Peyer's patch (tissue), 4 donors: ENCODE results near the gene ATL2. TPM values are rescaled to one million over a fixed set of nuclear protein-coding genes. Genes with fewer than 3 reads are reported as not detected.

Experiments used
- DNase-seq, 3 donors: peaks; one replicate each; pipeline ENCODE4 v3.0.0-alpha.2; 2017 to 2019
- H3K27ac ChIP-seq, 4 donors: fragments of 200-600 bp; sonication (generic); one replicate each; pipeline ENCODE4 v1.5.1; 2016 to 2019
- H3K27me3 ChIP-seq, 2 donors: fragments of 200-600 bp; sonication (generic); one replicate each; pipeline ENCODE4 v1.5.1; 2019
- H3K36me3 ChIP-seq, 3 donors: fragments of 200-600 bp; sonication (generic); one replicate each; pipeline ENCODE4 v1.5.1; 2016 to 2019
- H3K4me1 ChIP-seq, 4 donors: fragments of 200-600 bp; sonication (generic); one replicate each; pipeline ENCODE4 v1.5.1; 2016 to 2019
- H3K4me3 ChIP-seq, 4 donors: fragments of 200-600 bp; sonication (generic); 1 replicate in 3 of 4; 2 replicates in 1 of 4; pipeline ENCODE4 v1.5.1; 2016 to 2019; ENCODE audit warnings: mild to moderate bottlenecking in 1 of 4
- H3K9me3 ChIP-seq, 4 donors: fragments of 200-600 bp; sonication (generic); one replicate each; pipeline ENCODE4 v1.5.1; 2016 to 2019; ENCODE audit warnings: mild to moderate bottlenecking in 1 of 4
- POLR2A ChIP-seq, 2 donors: fragments of 450-650 bp; IDR thresholded peaks; one replicate each; pipeline ENCODE4 v1.5.1; 2017; ENCODE audit warnings: antibody characterized with exemption in 2 of 2, mild to moderate bottlenecking in 2 of 2, moderate library complexity in 2 of 2
- total RNA-seq, 4 donors: library from RNA; depleted of rRNA; stranded (reverse); fragments of >200 nt; gene quantifications; one replicate each; pipeline ENCODE4 v1.1.0, GENCODE V29; 2016
- TF ChIP-seq, protein P1 (sequence below), 6 experiments: fragments of 450-650 bp in 4 of 6; fragments of 200-600 bp in 2 of 6; sonication (generic) in 1 of 6; IDR thresholded peaks; one replicate each; pipeline ENCODE4 v1.5.1; 2017 to 2019; ENCODE audit warnings: antibody characterized with exemption in 6 of 6, mild to moderate bottlenecking in 3 of 6, moderate library complexity in 1 of 6

The ATL2 gene
- total RNA-seq: 100 to 1,000 TPM in 3 of 4 donors, 10 to 100 TPM in 1; 87.9 to 170 (median 132) TPM

DNA sequence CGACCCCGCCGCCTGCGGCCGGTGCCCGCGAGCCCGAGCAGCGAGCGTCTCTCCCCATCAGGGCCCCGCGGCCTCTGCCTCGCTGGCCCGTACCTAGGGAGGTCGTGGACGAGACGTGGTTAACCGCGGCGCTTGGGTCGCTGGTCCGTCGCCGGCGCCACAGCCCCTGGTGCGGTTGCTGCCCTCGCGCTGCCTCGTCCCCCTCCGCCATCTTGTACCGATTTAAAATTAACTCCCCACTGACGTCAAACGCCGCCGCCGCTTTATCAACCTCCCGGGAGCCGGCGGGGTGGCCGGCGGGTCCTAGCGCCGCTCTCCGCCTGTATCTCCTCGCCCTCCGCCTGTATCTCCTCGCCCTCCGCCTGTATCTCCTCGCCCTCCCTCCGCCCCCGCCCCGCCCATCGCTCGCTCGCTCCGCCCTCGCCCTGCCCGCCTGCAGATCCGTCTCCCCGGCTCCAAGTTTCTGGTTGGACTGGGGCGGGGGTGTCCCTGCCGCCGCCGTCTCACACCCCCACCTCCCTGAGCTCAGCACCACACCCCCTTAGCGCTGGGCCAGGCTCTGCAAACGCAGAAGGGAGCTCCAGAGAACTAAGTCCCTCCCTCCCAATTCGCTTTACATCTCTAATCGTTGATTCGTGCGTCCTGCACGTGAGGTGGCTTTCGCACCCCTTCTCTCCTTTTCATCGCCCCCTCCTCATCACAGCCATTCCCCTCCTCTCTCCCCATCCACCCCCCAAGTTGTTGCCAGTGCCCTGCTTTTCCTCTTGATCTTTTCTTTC, at the start of gene ATL2:
ATL2 (minus strand) TSS at position 224 of the 779 bp plus-strand sequence; CDS start at position 211, 13 bp downstream.
- peak; percentile 95 to 99 (median 96) for DNase-seq
- H3K4me3 ChIP-seq: peak within 1 kb of the TSS; percentile 72 to 97 (median 94)
- H3K27me3 ChIP-seq: no peaks in the 10 kb centered on the region
- peaks cover 0 to 25% (median 3%) of the 10 kb centered on the region in 4 donors for H3K4me1 ChIP-seq
- H3K36me3 ChIP-seq: no peaks in the 10 kb centered on the region
- peak within 1 kb of the TSS; percentile 98 to 100 (median 100) for H3K27ac ChIP-seq
- no peaks in the 10 kb centered on the region for H3K9me3 ChIP-seq
- TF ChIP-seq POLR2A (IDR thresholded peaks at IDR 0.05): peak; percentile 86 to 93
- TF ChIP-seq, protein P1, sequence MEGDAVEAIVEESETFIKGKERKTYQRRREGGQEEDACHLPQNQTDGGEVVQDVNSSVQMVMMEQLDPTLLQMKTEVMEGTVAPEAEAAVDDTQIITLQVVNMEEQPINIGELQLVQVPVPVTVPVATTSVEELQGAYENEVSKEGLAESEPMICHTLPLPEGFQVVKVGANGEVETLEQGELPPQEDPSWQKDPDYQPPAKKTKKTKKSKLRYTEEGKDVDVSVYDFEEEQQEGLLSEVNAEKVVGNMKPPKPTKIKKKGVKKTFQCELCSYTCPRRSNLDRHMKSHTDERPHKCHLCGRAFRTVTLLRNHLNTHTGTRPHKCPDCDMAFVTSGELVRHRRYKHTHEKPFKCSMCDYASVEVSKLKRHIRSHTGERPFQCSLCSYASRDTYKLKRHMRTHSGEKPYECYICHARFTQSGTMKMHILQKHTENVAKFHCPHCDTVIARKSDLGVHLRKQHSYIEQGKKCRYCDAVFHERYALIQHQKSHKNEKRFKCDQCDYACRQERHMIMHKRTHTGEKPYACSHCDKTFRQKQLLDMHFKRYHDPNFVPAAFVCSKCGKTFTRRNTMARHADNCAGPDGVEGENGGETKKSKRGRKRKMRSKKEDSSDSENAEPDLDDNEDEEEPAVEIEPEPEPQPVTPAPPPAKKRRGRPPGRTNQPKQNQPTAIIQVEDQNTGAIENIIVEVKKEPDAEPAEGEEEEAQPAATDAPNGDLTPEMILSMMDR (IDR thresholded peaks at IDR 0.05): no peak

DNA sequence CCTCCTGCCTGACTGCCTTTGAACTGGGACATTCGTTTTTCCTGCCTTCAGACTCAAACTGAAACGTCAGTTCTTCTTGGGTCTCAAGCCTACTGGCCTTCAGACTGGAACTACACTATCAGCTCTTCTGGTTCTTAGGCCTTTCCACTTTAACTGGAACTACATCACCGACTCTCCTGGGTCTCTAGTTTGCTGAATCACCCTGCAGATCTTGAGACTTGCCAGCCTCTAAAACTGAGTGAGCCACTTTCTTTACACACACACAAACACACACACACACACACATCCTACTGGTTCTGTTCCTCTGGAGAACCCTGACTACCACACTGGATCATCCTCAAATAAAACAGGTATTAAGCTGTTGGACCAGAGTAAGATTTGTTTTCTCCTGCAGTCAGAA, 46.7 kb upstream of the ATL2 start:
- Histone ChIP-seq H3K36me3 (no peaks in the 10 kb centered on the region), H3K9me3 (no peaks in the 10 kb centered on the region), H3K4me1 (no peaks in the 10 kb centered on the region), H3K27ac (no peak overlapping the region), H3K27me3 (no peaks in the 10 kb centered on the region), H3K4me3 (no peak overlapping the region)
- DNase-seq: no peak
- TF ChIP-seq, protein P1 (IDR thresholded peaks at IDR 0.05): no peak
- TF ChIP-seq POLR2A (IDR thresholded peaks at IDR 0.05): no peak

DNA sequence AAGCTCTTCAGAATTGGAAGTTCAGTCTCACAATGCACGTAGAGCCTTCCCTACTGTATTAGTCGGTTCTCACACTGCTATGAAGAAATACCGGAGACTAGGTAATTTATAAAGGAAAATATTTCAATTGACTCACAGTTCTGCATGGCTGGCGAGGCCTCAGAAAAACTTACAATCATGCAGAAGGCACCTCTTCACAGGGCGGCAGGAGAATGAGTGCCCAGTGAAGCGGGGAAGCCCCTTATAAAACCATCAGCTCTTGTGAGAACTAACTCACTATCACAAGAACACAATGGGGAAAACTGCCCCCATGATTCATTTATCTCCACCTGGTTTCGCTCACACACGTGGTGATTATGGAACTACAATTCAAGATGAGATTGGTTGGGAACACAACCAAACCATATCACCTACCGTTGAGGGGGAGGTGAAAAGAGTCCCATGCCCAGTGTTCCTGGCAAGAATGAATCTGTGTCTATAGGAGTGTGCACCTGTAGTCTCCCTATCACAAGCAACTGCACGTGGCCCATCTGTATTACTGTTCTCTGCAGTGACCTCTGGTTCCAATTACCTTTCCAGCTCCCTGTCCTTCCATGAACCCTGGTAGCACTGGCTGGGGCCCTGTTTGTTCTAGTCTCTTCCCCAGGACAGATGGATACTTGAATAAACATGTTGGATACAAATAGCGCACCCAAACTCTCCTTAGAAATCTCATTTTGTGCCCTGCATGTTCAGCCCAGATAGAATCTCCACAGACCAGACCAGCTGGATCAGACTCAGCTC, 44.4 kb upstream of the ATL2 start:
- Histone ChIP-seq H3K9me3 (no peaks in the 10 kb centered on the region), H3K4me3 (no peak overlapping the region), H3K27ac (no peak overlapping the region), H3K36me3 (no peaks in the 10 kb centered on the region), H3K4me1 (peaks cover 0 to 11% (median 0%) of the 10 kb centered on the region in 4 donors), H3K27me3 (no peaks in the 10 kb centered on the region)
- TF ChIP-seq POLR2A (IDR thresholded peaks at IDR 0.05): no peak
- TF ChIP-seq, protein P1 (IDR thresholded peaks at IDR 0.05): no peak
- DNase-seq: no peak

DNA sequence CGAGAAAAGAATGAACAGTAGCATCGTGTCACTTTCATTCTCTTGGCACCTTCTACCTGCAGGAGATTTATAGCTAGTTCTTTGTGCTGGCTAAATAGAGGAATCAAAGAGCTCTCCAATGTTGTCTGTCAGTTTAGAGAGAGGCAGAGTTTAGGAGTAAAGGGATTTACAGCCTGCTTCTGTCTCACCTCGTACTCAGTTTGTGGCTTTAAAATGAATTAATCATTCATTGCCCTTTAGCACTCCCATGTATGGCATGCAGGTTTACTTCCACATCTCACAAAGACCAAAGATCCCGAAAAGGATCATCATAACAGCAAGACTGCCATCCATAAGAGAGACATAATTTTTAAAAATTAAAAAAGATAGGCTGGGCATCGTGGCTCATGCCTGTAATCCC, 42.4 kb upstream of the ATL2 start:
- no peaks in the 10 kb centered on the region for H3K9me3 ChIP-seq
- no peak overlapping the region for H3K4me3 ChIP-seq
- H3K27me3 ChIP-seq: no peaks in the 10 kb centered on the region
- TF ChIP-seq, protein P1 (IDR thresholded peaks at IDR 0.05): no peak
- TF ChIP-seq POLR2A (IDR thresholded peaks at IDR 0.05): no peak
- H3K27ac ChIP-seq: peak overlapping the region in 1 of 4 donors; percentile 39
- H3K4me1 ChIP-seq: peaks cover 0 to 11% (median 0%) of the 10 kb centered on the region in 4 donors
- no peaks in the 10 kb centered on the region for H3K36me3 ChIP-seq
- DNase-seq: no peak

- Histone ChIP-seq H3K27ac (no peak overlapping the region), H3K36me3 (no peaks in the 10 kb centered on the region), H3K9me3 (no peaks in the 10 kb centered on the region), H3K4me1 (peaks cover 0 to 11% (median 0%) of the 10 kb centered on the region in 4 donors), H3K4me3 (no peak overlapping the region), H3K27me3 (no peaks in the 10 kb centered on the region)
- no peak for DNase-seq
- no peak for TF ChIP-seq POLR2A (IDR thresholded peaks at IDR 0.05)
- TF ChIP-seq, protein P1 (IDR thresholded peaks at IDR 0.05): no peak
Observed at GRCh38 chr2:38418735-38419134, 41.7 kb upstream of the ATL2 start.
